Measurements from ENCODE around the gene RPL39L. TPM values are rescaled to one million over a fixed set of nuclear protein-coding genes. Genes with fewer than 3 reads are reported as not detected.

RPL39L gene
- total RNA-seq, 3 donors from 2014 or later = 1.4 to 5.8 (median 2.9) TPM

GRCh38 chr3:187150599-187150998, 11.3 kb upstream of the RPL39L start:
- no peaks in the 10 kb centered on the region for H3K9me3 ChIP-seq
- no peaks in the 10 kb centered on the region for H3K36me3 ChIP-seq (ENCODE audit: low read depth)
- ATAC-seq = no peak
- peak in 2 of 3 donors; percentile 51 to 61 for DNase-seq
- H3K4me3 ChIP-seq = no peak overlapping the region
- H3K4me1 ChIP-seq (ENCODE audit: low read depth) = no peaks in the 10 kb centered on the region
- intact Hi-C loops (cut with DNase I, micrococcal nuclease) = no loop called here
- TF ChIP-seq CTCF (IDR thresholded peaks at IDR 0.05) = no peak

- Histone ChIP-seq H3K9me3 (peaks cover 4% of the 10 kb centered on the region), H3K4me3 (no peak overlapping the region), H3K4me1 (ENCODE audit: low read depth) (no peaks in the 10 kb centered on the region), H3K36me3 (ENCODE audit: low read depth) (no peaks in the 10 kb centered on the region)
- intact Hi-C loops (cut with DNase I, micrococcal nuclease) = no loop called here
- ATAC-seq (no peak), DNase-seq (no peak)
- no peak for TF ChIP-seq CTCF (IDR thresholded peaks at IDR 0.05)
Observed at GRCh38 chr3:187150186-187150585, 10.9 kb upstream of the RPL39L start.

- Histone ChIP-seq H3K4me1 (ENCODE audit: low read depth) (no peaks in the 10 kb centered on the region), H3K9me3 (peaks cover 13% of the 10 kb centered on the region), H3K36me3 (ENCODE audit: low read depth) (no peaks in the 10 kb centered on the region), H3K4me3 (no peak overlapping the region)
- TF ChIP-seq CTCF (IDR thresholded peaks at IDR 0.05) = no peak
- intact Hi-C loops (cut with DNase I, micrococcal nuclease) = no loop called here
- DNase-seq (no peak), ATAC-seq (no peak)
Observed at GRCh38 chr3:187146389-187146788, 7.1 kb upstream of the RPL39L start.

GRCh38 chr3:187145149-187145895, 6.0 kb upstream of the RPL39L start:
- no peak for ATAC-seq
- Histone ChIP-seq H3K9me3 (peaks cover 13% of the 10 kb centered on the region), H3K4me3 (no peak overlapping the region), H3K4me1 (ENCODE audit: low read depth) (no peaks in the 10 kb centered on the region), H3K36me3 (ENCODE audit: low read depth) (no peaks in the 10 kb centered on the region)
- TF ChIP-seq CTCF (IDR thresholded peaks at IDR 0.05) = no peak
- no peak for DNase-seq
- intact Hi-C loops (cut with DNase I, micrococcal nuclease) = no loop called here

- Histone ChIP-seq H3K4me1 (ENCODE audit: low read depth) (no peaks in the 10 kb centered on the region), H3K36me3 (ENCODE audit: low read depth) (no peaks in the 10 kb centered on the region), H3K4me3 (no peak overlapping the region), H3K9me3 (peaks cover 6% of the 10 kb centered on the region)
- TF ChIP-seq CTCF (IDR thresholded peaks at IDR 0.05) = no peak
- no peak for DNase-seq
- no peak for ATAC-seq
- intact Hi-C loops (cut with DNase I, micrococcal nuclease) = no loop called here
Observed at GRCh38 chr3:187139895-187140253, 578 bp upstream of the RPL39L start.

- intact Hi-C loops (cut with DNase I, micrococcal nuclease) = no loop called here
- DNase-seq (no peak), ATAC-seq (no peak)
- no peak overlapping the region for H3K4me3 ChIP-seq
- no peak for TF ChIP-seq CTCF (IDR thresholded peaks at IDR 0.05)
- H3K4me1 ChIP-seq (ENCODE audit: low read depth) = no peaks in the 10 kb centered on the region
- no peaks in the 10 kb centered on the region for H3K36me3 ChIP-seq (ENCODE audit: low read depth)
- H3K9me3 ChIP-seq = no peaks in the 10 kb centered on the region
Observed at GRCh38 chr3:187136936-187137335, 2.4 kb downstream of the RPL39L start.
